RKO (cell line): Measurements from ENCODE around the gene SLC38A10.

Experiments
- DNase-seq: peaks from one replicate; pipeline ENCODE4 v3.0.0-alpha.2; 2016; ENCODE audit warnings: low spot score

The SLC38A10 gene

DNA sequence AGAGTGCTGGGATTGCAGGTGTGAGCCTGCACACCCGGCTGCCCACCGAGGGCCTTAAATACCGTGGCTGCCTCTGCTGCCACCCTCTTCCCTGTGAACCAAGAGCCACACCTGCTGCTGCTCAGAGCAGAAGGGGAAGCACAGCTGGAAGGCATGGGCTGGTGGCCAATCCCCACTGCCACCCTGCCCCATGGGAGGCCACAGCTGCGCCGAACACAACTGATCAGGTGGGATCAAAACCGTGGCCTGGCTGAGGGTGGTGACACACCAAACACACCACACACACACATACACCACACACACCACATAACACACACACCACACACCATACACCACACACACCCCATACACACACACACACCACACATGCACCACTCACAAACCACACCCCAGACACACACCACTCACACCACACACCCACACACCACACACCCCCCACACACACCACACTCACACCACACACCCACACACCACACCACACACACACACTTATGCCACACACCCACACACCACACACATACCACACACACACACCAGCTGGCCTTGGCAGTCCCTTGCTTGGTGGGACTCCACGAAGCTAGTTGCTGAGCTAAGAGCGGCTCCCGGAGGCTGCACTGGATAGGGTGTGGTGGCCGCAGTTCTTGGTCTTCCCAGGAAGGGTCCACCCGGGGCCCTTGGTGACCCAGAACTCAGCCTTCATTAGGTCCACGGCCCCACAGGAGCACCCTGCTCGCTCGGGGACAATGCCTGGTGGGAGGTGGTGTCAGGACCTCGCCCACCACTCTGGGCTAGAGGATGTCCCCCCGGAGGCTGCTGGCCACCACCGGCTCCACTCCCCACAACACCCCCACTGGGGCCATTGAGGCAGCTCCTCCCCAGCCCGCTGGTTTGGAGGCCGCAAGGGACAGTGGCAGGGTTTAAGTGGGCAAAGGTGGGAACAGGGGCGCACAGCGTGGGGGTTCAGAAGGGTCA, 87.2 kb downstream of the SLC38A10 start:
- no peak for DNase-seq

DNA sequence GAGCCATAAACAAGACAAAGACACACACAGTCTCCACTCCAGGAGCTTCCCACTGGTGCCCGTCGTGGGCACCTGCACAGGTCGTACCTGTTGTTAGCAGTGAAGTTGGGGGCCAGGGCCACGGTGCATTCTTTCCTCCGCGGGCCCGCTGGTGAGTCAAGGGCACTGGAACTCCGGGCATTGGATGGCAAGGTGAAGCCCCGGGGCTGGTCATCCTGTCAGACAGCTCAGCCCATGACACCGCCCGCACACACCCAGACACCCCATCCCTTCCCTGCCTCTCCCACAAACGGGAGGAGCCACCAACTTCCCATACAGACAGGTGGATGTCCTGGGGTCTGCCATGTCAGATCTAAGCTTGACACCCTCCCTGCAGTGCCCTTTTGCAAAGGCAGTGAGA, 88.5 kb downstream of the SLC38A10 start:
- DNase-seq = no peak

DNA sequence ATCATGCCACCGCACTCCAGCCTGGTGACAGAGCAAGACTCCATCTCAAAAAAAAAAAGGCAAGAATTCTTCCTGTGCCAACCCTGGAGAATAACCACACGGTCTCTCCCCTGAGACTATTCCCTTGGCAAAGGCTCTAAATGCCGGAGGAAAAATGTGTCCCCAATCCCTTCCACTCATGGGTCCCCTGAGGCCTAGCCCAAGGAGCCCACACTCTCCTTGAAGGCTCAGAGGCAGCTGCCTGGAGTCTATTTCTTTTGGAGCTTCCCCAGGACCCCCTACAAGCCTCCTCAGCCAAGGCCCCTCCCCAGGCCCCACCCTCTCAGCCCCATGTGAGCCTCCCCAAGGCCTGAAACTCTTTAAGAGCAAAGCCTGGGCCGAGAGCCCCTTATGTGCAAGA, 88.9 kb downstream of the SLC38A10 start:
- DNase-seq = no peak

DNA sequence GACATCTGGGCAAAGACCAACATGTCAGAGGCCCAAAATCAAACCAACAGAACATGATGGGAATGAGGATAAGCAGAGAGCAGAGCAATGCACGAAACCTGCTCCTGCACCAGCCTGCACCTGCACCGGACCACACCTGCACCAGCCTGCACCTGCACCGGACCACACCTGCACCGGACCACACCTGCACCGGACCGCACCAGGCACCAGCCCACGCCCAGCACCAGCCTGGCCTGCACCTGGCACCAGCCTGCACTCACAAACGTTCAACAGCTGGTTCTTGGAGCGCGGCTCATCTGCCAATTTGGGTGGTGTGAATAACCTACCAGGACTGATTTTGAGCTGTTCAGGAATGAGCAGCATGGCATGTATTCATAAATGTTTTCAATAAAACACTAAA, 90.5 kb downstream of the SLC38A10 start:
- DNase-seq = no peak

DNA sequence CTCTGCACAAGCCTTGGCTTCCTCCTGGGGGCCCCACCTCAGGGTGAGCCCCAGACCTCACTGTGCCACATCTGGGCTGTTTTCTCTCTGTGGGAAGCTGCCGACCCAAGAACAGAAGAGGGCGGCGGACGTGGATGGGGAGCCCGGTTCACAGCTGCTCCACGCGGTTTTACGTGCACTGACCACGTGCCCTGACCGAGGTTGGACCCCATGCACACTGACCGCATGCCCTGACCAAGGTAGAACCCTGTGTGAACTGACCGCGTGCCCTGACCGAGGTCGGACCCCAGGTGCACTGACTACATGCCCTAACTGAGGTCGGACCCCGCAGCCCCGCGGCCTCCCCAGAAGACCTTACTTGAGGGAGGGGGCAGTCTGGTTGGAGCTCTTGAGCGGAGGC, 92.0 kb downstream of the SLC38A10 start:
- no peak for DNase-seq

DNA sequence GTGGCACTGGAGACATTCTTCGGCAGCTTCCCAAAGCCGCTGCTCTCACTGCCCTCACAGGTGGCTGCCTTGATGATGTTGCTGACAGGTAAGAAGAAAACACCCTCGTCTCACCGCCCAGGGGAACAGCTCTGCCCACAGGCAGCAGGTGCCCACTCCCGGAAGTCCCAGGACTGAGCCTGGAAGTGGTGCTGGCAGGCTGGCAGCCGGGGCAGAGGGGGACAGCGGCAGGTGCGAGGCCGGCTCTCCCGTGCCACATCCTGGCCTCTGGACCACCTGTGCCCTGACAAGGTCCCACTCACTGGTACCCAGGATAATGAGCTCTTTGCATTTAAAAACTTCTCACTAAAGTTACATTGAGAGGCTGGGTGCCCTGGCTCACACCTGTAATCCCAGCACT, 92.8 kb downstream of the SLC38A10 start:
- no peak for DNase-seq

DNA sequence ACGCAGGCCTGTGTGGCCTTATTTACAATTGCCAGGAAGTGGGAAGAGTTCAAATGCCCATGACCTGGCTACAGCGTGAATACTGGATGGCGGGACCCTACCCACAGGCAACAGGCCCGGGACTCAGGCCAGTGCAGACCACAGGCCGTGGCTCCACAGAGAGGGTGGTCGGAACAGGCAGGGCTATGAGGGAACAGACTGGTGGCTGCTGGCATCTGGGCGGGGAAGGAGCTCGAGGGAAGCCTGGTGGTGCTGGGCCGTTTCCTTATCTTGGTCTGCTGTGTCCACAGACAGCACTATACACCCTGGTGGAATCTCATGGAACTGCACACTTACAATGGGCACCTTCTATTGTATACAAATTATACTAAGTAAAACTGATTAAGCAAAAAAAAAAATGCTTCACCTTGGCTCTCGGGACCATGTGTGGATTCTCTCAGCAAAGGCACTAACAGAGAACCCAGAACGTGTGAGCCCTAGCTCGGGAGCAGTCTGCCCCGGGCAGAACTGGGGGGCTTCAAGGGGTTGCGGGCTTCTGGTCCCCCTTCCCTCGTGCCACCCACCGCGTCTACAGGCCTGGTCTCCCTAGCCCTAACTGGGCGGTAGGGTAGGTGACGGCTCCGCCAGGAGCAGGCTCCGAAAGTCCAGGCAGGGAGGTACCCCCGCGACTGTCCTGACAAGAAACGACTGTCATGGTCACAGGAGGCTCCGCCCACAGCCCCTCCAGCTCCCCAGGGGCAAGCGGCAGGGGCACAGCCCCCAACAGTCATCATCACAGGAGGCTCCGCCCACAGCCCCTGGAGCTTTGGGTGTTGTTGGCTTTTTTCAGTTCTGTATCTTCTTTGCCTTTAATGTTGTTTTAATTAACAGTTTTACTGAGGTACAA, 94.2 kb downstream of the SLC38A10 start:
- peak; percentile 73 for DNase-seq

DNA sequence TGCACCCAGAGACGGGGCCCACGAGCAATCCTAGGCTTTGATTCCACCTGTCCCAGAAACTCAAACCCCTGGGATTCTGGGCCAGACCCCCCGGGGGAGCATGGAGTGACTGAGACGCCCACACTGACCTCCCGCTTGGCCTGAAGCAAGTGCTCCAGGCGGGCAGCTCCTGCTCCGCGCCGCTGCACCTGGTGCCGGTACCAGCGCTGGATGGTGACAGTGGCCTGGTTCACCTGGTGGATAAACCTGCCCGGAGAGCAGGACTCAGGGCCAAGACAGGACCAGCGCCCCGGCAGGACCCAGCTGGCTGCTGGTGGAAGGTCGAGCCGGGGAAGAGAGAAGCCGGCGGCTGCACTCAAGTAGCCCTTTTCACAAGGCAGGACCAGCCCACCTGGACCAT, 94.9 kb downstream of the SLC38A10 start:
- no peak for DNase-seq

DNA sequence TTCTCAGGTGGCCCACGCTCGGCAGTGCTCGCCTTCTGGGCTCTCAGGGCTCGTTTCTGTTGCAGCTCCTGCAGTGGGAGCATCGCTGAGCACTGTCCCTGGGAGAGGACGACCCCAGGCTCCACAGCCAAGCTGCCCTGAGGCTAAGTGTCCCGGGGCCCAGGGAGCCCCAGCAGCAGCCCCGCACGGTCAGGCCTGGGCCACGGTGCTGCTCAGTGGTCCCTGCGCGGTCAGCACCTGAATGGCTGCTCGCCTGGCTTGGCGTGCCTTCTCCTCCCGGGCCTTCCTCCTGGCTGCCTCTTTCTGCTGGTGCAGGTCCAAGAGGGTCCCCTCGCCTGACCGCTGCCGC, 95.7 kb downstream of the SLC38A10 start:
- DNase-seq = no peak

DNA sequence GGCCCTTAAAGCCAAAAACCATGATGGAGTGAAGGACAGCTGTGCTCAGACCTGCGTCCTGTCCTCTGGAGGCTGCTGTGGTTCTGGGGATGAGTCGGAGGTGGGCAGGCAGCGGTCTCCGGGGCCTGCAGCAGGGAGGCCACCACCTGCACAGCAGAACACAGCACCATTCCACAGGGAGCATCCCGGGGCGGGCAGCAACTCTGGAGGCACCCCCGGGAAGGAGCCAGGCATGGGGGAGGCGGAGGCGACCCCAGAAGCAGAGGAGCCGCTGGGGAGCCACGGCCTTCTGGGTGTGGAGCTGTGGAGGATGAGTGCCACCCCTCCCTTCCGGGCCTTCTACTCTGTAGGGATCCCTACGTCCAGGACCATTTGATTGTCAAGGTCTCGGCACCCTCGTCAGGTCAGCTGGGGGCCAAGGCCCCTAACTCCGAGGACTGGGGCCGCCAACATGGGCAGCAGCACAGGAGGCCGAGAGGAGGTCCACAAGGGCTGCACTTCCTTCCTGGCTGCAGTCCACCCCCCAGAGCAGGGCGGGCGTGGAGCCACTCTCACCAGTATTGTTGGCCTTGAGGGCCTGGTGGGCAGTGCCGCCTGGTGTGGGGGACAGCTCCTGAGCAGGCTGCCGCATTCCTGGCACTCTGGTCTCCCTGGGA, 96.2 kb downstream of the SLC38A10 start:
- DNase-seq = no peak

DNA sequence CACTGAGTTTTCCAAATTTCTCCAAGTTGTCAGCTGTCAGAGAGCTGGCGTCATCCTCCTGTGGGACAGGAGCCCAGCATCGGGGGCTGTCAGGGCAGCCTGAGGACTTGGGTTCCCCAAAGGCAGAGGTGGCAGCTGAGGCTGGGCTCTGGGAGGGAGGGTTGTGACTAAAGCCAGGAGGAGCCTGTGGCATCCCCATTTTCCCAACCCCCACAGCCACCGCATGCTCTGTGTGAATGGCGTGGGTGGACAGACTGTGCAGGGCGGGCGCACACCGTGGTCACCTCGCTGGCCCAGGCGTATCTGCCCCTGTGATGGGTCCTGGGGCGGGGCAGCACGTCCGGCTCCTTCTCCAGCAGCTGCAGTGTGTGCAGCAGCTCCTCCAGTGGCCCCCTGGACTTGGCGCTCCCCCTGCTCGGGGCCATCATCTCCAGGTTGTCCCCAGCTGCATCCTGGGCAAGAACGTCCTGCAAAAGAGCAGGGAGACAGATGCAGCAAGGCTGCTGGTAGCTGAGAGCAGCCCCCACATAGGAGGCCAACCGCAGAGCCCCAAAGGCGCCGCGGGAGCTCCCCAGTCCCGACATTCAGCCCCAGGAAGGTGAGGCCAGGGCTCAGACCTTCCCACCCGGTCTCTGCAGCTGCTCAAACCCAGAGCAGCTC, 97.1 kb downstream of the SLC38A10 start:
- no peak for DNase-seq

DNA sequence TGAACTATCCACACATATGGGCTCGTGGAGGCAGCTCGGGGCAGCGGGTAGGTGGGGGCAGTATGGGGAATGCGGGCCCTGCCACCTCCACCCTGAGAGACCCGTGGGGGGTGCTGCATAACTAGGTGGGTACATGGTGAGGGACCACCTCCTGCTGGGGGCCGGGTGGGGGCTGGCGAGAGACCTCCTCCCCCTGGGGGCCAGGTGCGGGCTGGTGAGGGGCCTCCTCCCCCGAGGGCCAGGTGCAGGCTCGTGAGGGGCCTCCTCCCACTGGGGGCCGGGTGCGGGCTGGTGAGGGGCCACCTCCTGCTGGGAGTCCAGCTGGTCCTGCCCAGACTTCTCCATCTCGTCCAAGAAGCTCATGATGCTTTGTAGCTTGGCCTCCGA, 97.7 kb downstream of the SLC38A10 start:
- no peak for DNase-seq

DNA sequence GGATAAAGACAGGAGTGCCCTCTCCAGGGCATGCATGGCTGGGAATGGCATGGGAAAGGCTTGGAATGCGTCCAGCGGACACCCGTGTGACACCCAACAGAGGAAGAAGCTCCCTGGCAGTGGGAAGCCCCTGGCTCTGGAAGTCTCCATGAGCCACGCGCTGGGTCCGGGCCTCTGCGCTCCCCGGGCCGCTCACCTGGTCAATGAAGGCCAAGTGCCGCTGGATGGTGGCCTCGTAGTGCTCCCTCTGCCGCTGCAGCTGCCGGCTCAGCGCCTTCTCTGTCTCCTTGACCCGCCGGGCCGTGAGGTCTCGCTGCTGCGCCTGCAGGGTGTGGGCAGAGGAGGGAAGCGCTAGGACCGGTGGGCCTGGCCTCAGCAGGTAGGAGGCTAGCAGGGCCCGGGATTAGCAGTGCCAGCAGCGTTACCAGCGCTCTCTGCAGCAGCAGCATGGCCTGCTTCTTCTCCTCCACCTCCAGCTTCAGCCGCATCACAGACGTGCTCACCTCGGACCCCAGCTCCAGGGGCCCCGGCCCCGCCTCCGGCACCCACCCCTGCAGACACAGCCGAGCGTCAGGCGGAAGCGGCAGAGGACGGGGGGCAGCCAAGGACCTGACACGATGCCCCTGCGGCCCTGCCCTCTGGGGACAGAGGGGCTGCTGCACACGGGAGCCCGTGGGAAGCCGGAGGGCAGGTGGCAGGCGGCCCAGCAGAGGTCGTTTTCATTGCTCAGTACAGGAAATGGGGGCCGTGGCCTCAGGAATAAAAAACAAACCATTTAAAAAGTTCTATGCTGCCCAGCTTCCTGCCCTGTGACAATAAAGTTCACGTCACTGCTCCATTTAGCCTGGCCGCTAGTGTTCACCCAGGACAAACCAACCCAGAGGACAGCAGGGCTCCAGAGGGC, 98.3 kb downstream of the SLC38A10 start:
- no peak for DNase-seq

DNA sequence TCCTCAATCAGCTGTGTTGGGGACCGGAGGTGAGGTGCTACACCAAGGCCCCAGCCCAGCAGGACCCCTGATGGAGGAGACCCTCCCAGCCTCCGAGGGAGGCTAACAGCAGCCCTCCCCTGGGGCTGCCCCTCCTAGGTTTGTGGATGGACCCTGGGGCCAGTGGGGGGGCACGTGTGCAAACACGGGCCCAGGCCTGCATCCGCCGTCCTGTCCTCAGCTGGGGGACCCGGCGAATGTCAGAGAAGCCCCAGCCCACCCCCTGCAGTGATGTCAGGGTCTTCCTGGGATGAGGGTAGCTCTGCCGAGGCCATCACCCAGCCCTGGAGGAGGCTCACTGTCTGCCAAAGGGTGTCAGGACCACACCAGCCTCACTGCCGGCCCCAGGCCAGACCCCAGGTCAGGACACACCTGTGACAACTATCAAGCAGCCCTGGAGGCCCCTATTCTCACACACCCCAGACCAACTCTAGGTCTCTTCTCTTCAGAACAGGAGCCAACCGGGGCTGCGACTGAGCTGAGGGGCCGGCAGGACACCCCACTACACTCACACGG, 99.1 kb downstream of the SLC38A10 start:
- no peak for DNase-seq
